Transverse colon (tissue), 4 donors: ENCODE results near the gene BHLHA9. TPM values are rescaled to one million over a fixed set of nuclear protein-coding genes. Genes with fewer than 3 reads are reported as not detected.

Experiments used
- DNase-seq: peaks from one replicate; pipeline ENCODE4 v3.0.0-alpha.2; 2019
- H3K27ac ChIP-seq, 4 donors: fragments of 200-600 bp; sonication (generic); 2 replicates each; pipeline ENCODE4 v1.5.1; 2016 to 2018; ENCODE audit warnings: inconsistent platforms in 4 of 4
- H3K27me3 ChIP-seq: fragments of 200-600 bp; sonication (generic); 2 replicates; pipeline ENCODE4 v1.5.1; 2017; ENCODE audit warnings: inconsistent platforms
- H3K36me3 ChIP-seq, 4 donors: fragments of 200-600 bp; sonication (generic); 2 replicates each; pipeline ENCODE4 v1.5.1; 2017 to 2019; ENCODE audit warnings: inconsistent platforms in 4 of 4
- H3K4me1 ChIP-seq, 4 donors: fragments of 200-600 bp; sonication (generic); 2 replicates each; pipeline ENCODE4 v1.5.1; 2017 to 2020; ENCODE audit warnings: inconsistent platforms in 4 of 4
- H3K4me3 ChIP-seq, 4 donors: fragments of 200-600 bp; sonication (generic); 1 replicate in 1 of 4; 2 replicates in 3 of 4; pipeline versions ENCODE4 v1.5.1 to v1.6.1; 2017 to 2019; ENCODE audit warnings: inconsistent platforms in 4 of 4
- H3K9me3 ChIP-seq, 2 donors: fragments of 200-600 bp; sonication (generic); 2 replicates each; pipeline ENCODE4 v1.5.1; 2017 to 2019; ENCODE audit warnings: inconsistent platforms in 2 of 2
- EP300 ChIP-seq: sonication (generic); formaldehyde crosslinking; IDR thresholded peaks from one replicate; pipeline ENCODE4 v1.6.1; 2017; ENCODE audit warnings: antibody characterized with exemption, low read depth
- POLR2A ChIP-seq: fragments of 450-650 bp; IDR thresholded peaks from one replicate; pipeline ENCODE4 v1.6.1; 2016; ENCODE audit warnings: antibody characterized with exemption, mild to moderate bottlenecking, moderate library complexity
- POLR2AphosphoS5 ChIP-seq, 3 donors: sonication (generic); formaldehyde crosslinking; IDR thresholded peaks; one replicate each; pipeline ENCODE4 v1.6.1; 2016; ENCODE audit warnings: antibody characterized with exemption in 3 of 3
- WGBS, 2 donors: methylation state at CpG; one replicate each; pipeline ENCODE4 v1.1.5; 2018; ENCODE audit warnings: low coverage in 1 of 2; 5-methylcytosine and 5-hydroxymethylcytosine counted together
- in situ Hi-C, 4 donors: fragments of 200-750 bp; cut with MboI; loops; one replicate each; pipeline versions ENCODE4 v1.15.0 to v1.15.1; 2017; ENCODE audit warnings: low sequenced_read_pairs in 3 of 4, low pct_ligation_motif_present in 1 of 4, low pct_unique_long_range_greater_than_20kb in 1 of 4
- intact Hi-C: fragments of 100-400 bp; cut with DNase I; formaldehyde crosslinking; loops from one replicate; pipeline ENCODE4 v1.15.1; 2023; ENCODE audit warnings: low total_unique reads
- total RNA-seq, 4 donors: library from RNA; depleted of rRNA; stranded (reverse); fragments of >200 nt; gene quantifications; one replicate each; pipeline ENCODE4 v1.1.0, GENCODE V29; 2016
- TF ChIP-seq, protein P1 (sequence below), 5 experiments: fragments of 200-600 bp in 3 of 5; fragments of 450-650 bp in 2 of 5; sonication (generic) in 3 of 5; IDR thresholded peaks; 1 replicate in 2 of 5; 2 replicates in 3 of 5; pipeline ENCODE4 v1.5.1; 2016 to 2017; ENCODE audit warnings: antibody characterized with exemption in 5 of 5, inconsistent platforms in 3 of 5, mild to moderate bottlenecking in 2 of 5, moderate library complexity in 1 of 5

The BHLHA9 gene
- total RNA-seq, 4 donors from 2014 or later, result not detected

DNA sequence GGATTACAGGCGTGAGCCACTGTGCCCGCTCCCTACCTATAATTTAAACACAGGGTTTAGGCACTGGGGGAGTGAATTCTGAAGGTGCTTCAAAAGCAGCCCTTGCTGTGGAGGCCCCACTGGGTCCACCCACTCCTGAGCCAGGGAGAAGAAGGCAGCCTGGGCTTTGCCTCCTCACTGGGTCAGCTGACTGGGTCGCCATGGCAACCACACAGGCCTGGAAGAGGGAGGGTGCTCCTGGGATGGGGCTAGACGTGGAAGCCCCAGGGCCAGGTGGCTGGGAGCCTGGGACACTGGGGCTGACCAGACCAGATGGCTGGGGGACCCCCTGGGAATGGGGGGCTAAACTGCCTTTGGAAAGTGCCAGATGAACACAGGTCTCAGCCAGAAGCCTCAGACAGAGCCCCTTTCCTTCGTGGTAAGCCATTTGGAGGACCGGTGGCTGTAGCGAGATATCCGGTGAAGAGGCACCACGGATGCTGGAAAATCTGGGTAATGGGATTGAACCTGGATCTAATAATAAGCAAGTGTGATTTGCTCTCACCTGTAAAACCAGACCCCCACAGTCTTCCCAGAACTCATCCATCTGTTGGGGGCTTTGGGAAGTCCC is 42.1 kb downstream of the BHLHA9 start:
- H3K4me1 ChIP-seq, result no peaks in the 10 kb centered on the region
- intact Hi-C loops, result no loop called here
- no peaks in the 10 kb centered on the region for H3K36me3 ChIP-seq
- in situ Hi-C loops, result no loop called here
- no peaks in the 10 kb centered on the region for H3K9me3 ChIP-seq
- WGBS, 2 donors, result 62 to 86% methylated on average over 5 to 9 of the region's 9 CpGs
- H3K27me3 ChIP-seq, result peaks cover 48% of the 10 kb centered on the region
- DNase-seq, result no peak
- H3K4me3 ChIP-seq, result no peak overlapping the region
- TF ChIP-seq EP300 (no peak), POLR2A (no peak), POLR2AphosphoS5 (IDR thresholded peaks at IDR 0.05) (no peak)
- TF ChIP-seq, protein P1, sequence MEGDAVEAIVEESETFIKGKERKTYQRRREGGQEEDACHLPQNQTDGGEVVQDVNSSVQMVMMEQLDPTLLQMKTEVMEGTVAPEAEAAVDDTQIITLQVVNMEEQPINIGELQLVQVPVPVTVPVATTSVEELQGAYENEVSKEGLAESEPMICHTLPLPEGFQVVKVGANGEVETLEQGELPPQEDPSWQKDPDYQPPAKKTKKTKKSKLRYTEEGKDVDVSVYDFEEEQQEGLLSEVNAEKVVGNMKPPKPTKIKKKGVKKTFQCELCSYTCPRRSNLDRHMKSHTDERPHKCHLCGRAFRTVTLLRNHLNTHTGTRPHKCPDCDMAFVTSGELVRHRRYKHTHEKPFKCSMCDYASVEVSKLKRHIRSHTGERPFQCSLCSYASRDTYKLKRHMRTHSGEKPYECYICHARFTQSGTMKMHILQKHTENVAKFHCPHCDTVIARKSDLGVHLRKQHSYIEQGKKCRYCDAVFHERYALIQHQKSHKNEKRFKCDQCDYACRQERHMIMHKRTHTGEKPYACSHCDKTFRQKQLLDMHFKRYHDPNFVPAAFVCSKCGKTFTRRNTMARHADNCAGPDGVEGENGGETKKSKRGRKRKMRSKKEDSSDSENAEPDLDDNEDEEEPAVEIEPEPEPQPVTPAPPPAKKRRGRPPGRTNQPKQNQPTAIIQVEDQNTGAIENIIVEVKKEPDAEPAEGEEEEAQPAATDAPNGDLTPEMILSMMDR (IDR thresholded peaks at IDR 0.05), result no peak
- no peak overlapping the region for H3K27ac ChIP-seq

DNA sequence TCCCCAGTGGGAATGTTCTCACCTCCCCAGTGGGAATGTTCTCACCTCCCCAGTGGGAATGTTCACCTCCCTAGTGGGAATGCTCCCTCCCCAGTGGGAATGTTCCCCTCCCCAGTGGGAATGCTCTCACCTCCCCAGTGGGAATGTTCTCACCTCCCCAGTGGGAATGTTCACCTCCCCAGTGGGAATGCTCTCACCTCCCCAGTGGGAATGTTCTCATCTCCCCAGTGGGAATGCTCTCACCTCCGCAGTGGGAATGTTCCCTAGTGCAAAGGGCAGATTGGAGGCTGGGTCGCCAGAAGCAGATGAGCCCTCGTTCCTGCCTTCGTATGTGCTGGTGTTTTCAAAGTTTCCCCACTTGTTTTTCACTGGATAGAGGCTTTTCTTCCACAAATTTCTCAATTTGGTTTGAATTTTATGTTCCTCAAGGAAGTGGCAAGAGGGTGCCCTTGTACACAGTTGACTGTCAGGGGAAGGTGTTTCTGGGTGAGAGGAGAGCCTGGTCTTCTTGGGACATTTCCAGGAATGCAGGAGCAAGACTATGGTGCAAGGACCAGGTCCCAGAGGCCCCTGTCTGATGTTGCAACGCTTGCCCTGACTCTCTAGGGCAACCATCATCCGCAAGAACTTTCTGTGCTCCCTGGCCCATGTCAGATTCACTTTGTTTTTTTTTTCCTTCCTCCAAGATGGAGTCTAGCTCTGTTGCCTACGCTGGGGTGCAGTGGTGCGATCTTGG is 43.2 kb downstream of the BHLHA9 start:
- H3K36me3 ChIP-seq, result no peaks in the 10 kb centered on the region
- no peaks in the 10 kb centered on the region for H3K9me3 ChIP-seq
- in situ Hi-C loops, result no loop called here
- TF ChIP-seq POLR2AphosphoS5 (IDR thresholded peaks at IDR 0.05) (no peak), POLR2A (no peak), EP300 (no peak)
- TF ChIP-seq, protein P1 (IDR thresholded peaks at IDR 0.05), result no peak
- 73 to 81% methylated on average over 5 to 8 of the region's 8 CpGs for WGBS, 2 donors
- DNase-seq, result no peak
- H3K4me1 ChIP-seq, result no peaks in the 10 kb centered on the region
- no peak overlapping the region for H3K27ac ChIP-seq
- intact Hi-C loops, result no loop called here
- peaks cover 43% of the 10 kb centered on the region for H3K27me3 ChIP-seq
- no peak overlapping the region for H3K4me3 ChIP-seq

DNA sequence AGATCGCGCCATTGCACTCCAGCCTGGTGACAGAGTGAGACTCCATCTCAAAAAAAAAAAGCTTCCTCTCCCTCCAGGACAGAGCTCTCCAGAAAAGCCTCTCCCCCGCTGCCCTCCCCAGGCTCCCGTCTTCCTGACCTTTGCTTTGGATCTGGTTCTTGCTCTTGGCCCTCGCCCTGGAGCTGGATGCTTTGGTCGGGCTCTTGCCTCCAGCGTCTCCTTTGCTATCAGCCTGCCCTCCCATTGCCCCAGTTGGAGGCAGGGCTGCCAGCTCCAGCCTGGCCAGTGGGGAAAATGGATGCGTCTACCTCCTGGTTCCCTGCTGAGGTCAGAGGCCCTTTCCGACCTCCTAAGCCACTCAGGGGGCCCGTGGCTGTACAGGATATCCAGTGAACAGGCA is 45.2 kb downstream of the BHLHA9 start:
- 65% methylated on average over 10 of the region's 10 CpGs; no CpG with 5 or more reads in 1 of the 2 donors for WGBS, 2 donors
- peaks cover 53% of the 10 kb centered on the region for H3K27me3 ChIP-seq
- no peak overlapping the region for H3K4me3 ChIP-seq
- in situ Hi-C loops (no loop called here), intact Hi-C loops (no loop called here)
- H3K36me3 ChIP-seq, result no peaks in the 10 kb centered on the region
- no peak overlapping the region for H3K27ac ChIP-seq
- TF ChIP-seq POLR2A (no peak), POLR2AphosphoS5 (IDR thresholded peaks at IDR 0.05) (no peak), EP300 (no peak)
- TF ChIP-seq, protein P1 (IDR thresholded peaks at IDR 0.05), result no peak
- H3K9me3 ChIP-seq, result no peaks in the 10 kb centered on the region
- DNase-seq, result no peak
- H3K4me1 ChIP-seq, result no peaks in the 10 kb centered on the region

DNA sequence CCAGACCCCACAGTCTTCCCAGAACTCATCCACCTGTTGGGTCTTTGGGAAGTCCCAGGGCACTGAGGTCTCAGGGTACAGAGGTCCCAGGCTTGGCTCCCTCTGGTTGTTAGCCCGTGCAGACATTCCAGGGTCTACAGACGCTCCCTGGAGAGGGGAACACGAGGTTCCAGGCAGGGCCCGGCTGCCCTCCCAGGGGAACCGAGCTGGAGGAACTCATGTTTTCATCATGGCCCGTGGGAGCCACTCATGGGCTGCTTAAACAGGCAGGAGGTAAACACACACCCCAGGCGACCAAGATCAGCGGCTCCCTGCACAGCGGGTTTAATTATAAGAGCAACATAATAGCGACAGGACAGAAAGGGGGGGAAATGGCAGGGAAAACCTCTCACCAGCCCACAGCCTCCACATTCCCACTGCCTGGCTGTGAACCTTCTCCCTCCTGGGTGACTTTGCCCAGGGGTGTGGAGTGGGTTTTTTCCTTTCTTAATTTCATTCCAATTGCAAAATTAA is 45.7 kb downstream of the BHLHA9 start:
- H3K36me3 ChIP-seq, result no peaks in the 10 kb centered on the region
- H3K27me3 ChIP-seq, result peaks cover 55% of the 10 kb centered on the region
- no peak overlapping the region for H3K27ac ChIP-seq
- no peaks in the 10 kb centered on the region for H3K4me1 ChIP-seq
- no peak overlapping the region for H3K4me3 ChIP-seq
- intact Hi-C loops (no loop called here), in situ Hi-C loops (no loop called here)
- DNase-seq, result no peak
- TF ChIP-seq, protein P1 (IDR thresholded peaks at IDR 0.05), result no peak
- TF ChIP-seq POLR2A (no peak), POLR2AphosphoS5 (IDR thresholded peaks at IDR 0.05) (no peak), EP300 (no peak)
- WGBS, 2 donors, result 53% methylated on average over 10 of the region's 10 CpGs; no CpG with 5 or more reads in 1 of the 2 donors
- no peaks in the 10 kb centered on the region for H3K9me3 ChIP-seq
